Stomach (tissue), 9 donors: ENCODE data around the gene PFKP. TPM values are rescaled to one million over a fixed set of nuclear protein-coding genes. Genes with fewer than 3 reads are reported as not detected.

ENCODE experiments used
- DNase-seq, 2 donors: peaks; one replicate each; pipeline versions ENCODE4 v3.0.0 to v3.0.0-alpha.2; 2013 to 2019
- H3K27ac ChIP-seq, 5 donors: fragments of 200-600 bp in 4 of 5; sonication (generic) in 4 of 5; one replicate each; pipeline ENCODE4 v1.5.1; 2013 to 2019; ENCODE audit warnings: mild to moderate bottlenecking in 1 of 5, moderate library complexity in 1 of 5
- H3K27me3 ChIP-seq, 3 donors: fragments of 200-600 bp; sonication (generic); one replicate each; pipeline ENCODE4 v1.5.1; 2017 to 2019; ENCODE audit warnings: mixed run types in 1 of 3
- H3K36me3 ChIP-seq, 4 donors: fragments of 200-600 bp; sonication (generic); 1 replicate in 3 of 4; 2 replicates in 1 of 4; pipeline ENCODE4 v1.5.1; 2016 to 2019
- H3K4me1 ChIP-seq, 4 donors: fragments of 200-600 bp; sonication (generic); one replicate each; pipeline ENCODE4 v1.5.1; 2016 to 2019
- H3K4me3 ChIP-seq, 4 donors: fragments of 200-600 bp; sonication (generic) in 3 of 4; one replicate each; pipeline ENCODE4 v1.5.1; 2016 to 2019; ENCODE audit warnings: mild to moderate bottlenecking in 1 of 4
- H3K9me3 ChIP-seq, 4 donors: fragments of 200-600 bp; sonication (generic); one replicate each; pipeline ENCODE4 v1.5.1; 2016 to 2019
- EP300 ChIP-seq: sonication (generic); formaldehyde crosslinking; IDR thresholded peaks from one replicate; pipeline ENCODE4 v1.6.1; 2017; ENCODE audit warnings: antibody characterized with exemption
- POLR2A ChIP-seq, 4 donors: fragments of 450-650 bp; IDR thresholded peaks; one replicate each; pipeline ENCODE4 v1.6.1; 2016; ENCODE audit warnings: antibody characterized with exemption in 4 of 4, control low read depth in 2 of 4, mild to moderate bottlenecking in 1 of 4, moderate library complexity in 1 of 4
- POLR2AphosphoS5 ChIP-seq, 3 donors: sonication (generic); formaldehyde crosslinking; IDR thresholded peaks; one replicate each; pipeline ENCODE4 v1.6.1; 2016; ENCODE audit warnings: antibody characterized with exemption in 3 of 3
- WGBS, 5 donors: extraction: QIAGEN DNeasy Blood & Tissue Kit in 3 of 5; methylation state at CpG; one replicate each; pipeline versions ENCODE4 v1.1.5 to v1.1.7; 2013 to 2018; 5-methylcytosine and 5-hydroxymethylcytosine counted together
- intact Hi-C: fragments of 100-400 bp; cut with DNase I; formaldehyde crosslinking; loops from one replicate; pipeline ENCODE4 v1.15.1; 2023; ENCODE audit warnings: low total_unique reads
- polyA plus RNA-seq, 3 donors: library from polyadenylated mRNA; stranded (reverse); fragments of 200-250 nt; gene quantifications; one replicate each; pipeline ENCODE4 v1.2.3, GENCODE V29; 2013
- total RNA-seq, 5 donors: library from RNA; depleted of rRNA; stranded (reverse); fragments of >200 nt; gene quantifications; one replicate each; pipeline versions ENCODE4 v1.1.0 to v1.2.3, GENCODE V29; 2014 to 2016
- TF ChIP-seq, protein P1 (sequence below), 7 experiments: fragments of 450-650 bp in 4 of 7; fragments of 200-600 bp in 3 of 7; sonication (generic) in 3 of 7; IDR thresholded peaks; one replicate each; pipeline ENCODE4 v1.5.1; 2016 to 2019; ENCODE audit warnings: antibody characterized with exemption in 7 of 7, control low read depth in 2 of 7, mild to moderate bottlenecking in 1 of 7
- donor health status: healthy with polysubstance abuse.
- donor health status: Bipolar disorder and iron deficiency.
- donor health status: healthy.

The PFKP gene
- total and polyA plus RNA-seq, 8 donors = 11.2 to 155 (median 29.4) TPM

DNA sequence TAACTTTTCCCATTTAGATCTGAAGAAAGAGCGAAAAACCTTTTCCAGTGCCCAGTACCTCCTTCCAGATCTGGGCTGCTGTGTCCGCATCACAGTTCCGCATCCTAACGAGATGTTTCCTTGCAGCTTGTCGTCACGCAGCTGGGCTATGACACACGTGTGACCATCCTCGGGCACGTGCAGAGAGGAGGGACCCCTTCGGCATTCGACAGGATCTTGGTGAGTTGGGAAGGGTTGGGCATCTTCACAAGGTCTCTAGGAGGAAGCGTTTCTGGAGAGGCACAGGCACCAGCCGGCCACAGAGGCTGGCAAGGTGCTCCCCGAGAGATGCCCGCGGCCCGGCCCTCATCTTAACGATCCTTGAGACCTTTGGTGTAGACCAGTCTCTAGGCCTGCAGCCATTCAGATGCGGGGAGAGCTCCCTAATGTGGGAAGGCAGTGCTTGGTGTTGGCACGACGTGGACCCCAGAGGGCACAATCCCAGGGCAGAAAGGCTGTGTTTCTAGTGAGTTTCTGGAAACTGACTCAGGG lies 41.3 kb downstream of the PFKP start:
- intact Hi-C loops = no loop called here
- Histone ChIP-seq H3K4me3 (no peak overlapping the region), H3K27ac (peak overlapping the region in 1 of 5 donors; percentile 82), H3K36me3 (peaks cover 24 to 85% (median 75%) of the 10 kb centered on the region in 4 donors), H3K9me3 (no peaks in the 10 kb centered on the region), H3K27me3 (no peaks in the 10 kb centered on the region), H3K4me1 (peaks cover 0 to 6% (median under 1%) of the 10 kb centered on the region in 4 donors)
- TF ChIP-seq EP300 (no peak), POLR2AphosphoS5 (IDR thresholded peaks at IDR 0.05) (no peak), POLR2A (IDR thresholded peaks at IDR 0.05) (no peak)
- TF ChIP-seq, protein P1, sequence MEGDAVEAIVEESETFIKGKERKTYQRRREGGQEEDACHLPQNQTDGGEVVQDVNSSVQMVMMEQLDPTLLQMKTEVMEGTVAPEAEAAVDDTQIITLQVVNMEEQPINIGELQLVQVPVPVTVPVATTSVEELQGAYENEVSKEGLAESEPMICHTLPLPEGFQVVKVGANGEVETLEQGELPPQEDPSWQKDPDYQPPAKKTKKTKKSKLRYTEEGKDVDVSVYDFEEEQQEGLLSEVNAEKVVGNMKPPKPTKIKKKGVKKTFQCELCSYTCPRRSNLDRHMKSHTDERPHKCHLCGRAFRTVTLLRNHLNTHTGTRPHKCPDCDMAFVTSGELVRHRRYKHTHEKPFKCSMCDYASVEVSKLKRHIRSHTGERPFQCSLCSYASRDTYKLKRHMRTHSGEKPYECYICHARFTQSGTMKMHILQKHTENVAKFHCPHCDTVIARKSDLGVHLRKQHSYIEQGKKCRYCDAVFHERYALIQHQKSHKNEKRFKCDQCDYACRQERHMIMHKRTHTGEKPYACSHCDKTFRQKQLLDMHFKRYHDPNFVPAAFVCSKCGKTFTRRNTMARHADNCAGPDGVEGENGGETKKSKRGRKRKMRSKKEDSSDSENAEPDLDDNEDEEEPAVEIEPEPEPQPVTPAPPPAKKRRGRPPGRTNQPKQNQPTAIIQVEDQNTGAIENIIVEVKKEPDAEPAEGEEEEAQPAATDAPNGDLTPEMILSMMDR (IDR thresholded peaks at IDR 0.05) = no peak
- no peak for DNase-seq
- 87 to 97% (median 95%) methylated on average over 21 of the region's 21 CpGs for WGBS, 5 donors

DNA sequence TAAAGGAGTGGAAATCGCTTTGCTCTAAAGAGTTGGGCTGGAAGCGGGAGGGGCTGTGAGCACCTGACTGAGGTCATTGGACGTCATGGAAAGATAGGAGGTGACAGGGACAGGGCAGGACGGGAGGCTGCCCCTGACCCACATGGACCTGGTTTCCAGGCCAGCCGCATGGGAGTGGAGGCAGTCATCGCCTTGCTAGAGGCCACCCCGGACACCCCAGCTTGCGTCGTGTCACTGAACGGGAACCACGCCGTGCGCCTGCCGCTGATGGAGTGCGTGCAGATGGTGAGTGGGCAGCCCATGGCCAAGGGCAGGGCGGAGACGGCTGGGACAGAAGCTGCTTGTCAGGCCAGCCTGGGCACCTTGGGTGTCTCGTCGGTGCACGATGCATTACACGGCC lies 41.8 kb downstream of the PFKP start:
- H3K36me3 ChIP-seq = peaks cover 24 to 84% (median 74%) of the 10 kb centered on the region in 4 donors
- TF ChIP-seq, protein P1 (IDR thresholded peaks at IDR 0.05) = no peak
- TF ChIP-seq POLR2A (IDR thresholded peaks at IDR 0.05) = no peak
- intact Hi-C loops = no loop called here

DNA sequence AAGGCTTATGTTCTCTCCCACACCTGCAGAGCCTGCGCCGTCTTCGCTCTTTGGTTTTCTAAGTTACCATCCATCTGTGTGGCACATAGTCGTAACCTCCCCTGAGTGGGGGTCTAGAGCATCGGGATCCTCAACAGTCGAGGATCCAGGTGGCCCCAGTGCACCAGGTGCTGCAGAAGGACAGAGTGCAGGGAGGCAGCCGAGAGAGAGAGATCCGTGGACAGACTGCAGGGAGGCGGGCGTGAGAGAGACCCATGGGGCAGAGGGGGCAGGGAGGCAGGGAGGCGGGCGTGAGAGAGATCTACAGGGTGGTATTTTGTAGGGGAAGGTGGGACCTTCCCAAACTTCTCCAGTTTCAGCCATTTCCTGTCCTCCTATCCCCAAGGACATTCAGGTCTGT lies 42.3 kb downstream of the PFKP start:
- H3K27ac ChIP-seq = no peak overlapping the region
- H3K9me3 ChIP-seq = no peaks in the 10 kb centered on the region
- WGBS, 5 donors = 90 to 95% (median 91%) methylated on average over 12 of the region's 12 CpGs
- H3K4me3 ChIP-seq = no peak overlapping the region
- H3K4me1 ChIP-seq = peaks cover 0 to 6% (median 0%) of the 10 kb centered on the region in 4 donors
- DNase-seq = no peak
- intact Hi-C loops = no loop called here
- no peaks in the 10 kb centered on the region for H3K27me3 ChIP-seq
- peaks cover 24 to 84% (median 72%) of the 10 kb centered on the region in 4 donors for H3K36me3 ChIP-seq
- TF ChIP-seq EP300 (no peak), POLR2A (IDR thresholded peaks at IDR 0.05) (no peak), POLR2AphosphoS5 (IDR thresholded peaks at IDR 0.05) (no peak)
- TF ChIP-seq, protein P1 (IDR thresholded peaks at IDR 0.05) = no peak

More for the DNA sequence above, 41.8 kb downstream of the PFKP start:
- Histone ChIP-seq H3K4me1 (peaks cover 0 to 6% (median 0%) of the 10 kb centered on the region in 4 donors), H3K9me3 (no peaks in the 10 kb centered on the region), H3K4me3 (no peak overlapping the region), H3K27ac (peak overlapping the region in 1 of 5 donors; percentile 82), H3K27me3 (no peaks in the 10 kb centered on the region)
- 95 to 97% (median 96%) methylated on average over 19 to 21 of the region's 21 CpGs for WGBS, 5 donors
- DNase-seq = no peak

DNA sequence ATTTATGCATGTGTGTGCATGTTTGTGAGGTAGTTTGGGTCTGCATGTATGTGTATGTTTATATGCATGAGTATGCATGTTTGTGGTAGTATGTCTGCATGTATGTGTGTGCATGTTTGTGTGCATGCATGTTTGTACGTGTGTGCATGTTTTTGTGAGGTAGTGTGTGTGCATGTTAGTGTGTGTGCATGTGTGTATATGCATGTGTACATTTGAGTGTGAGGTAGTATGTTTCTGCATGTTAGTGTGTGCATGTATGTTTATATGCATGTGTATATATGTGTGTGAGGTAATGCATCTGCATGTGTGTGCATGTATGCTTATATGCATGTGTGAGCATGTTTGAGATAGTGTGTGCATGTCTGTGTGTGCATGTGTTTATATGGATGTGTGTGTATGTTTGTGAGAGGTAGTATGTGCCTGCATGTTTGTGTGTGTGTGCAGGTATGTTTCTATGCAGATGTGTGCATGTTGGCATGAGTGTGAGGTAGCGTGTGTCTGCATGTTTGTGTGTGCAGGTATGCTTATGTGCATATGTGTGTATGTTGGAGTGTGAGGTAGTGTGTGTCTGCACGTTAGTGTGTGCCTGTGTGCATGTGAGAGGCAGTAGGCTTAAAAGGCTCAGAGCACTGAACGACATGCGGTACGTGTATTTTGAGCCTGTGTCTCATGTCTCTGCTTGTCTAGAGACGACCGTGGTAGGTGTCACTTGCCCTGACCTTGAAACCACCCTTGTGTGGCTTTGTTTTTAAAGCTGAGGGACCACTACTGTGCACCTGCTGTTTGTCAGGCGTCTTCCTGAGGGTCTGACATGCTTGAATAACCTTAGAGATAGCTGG lies 43.7 kb downstream of the PFKP start:
- no peak overlapping the region for H3K27ac ChIP-seq
- peaks cover 12 to 80% (median 67%) of the 10 kb centered on the region in 4 donors for H3K36me3 ChIP-seq
- no peak for DNase-seq
- no peaks in the 10 kb centered on the region for H3K9me3 ChIP-seq
- no peak overlapping the region for H3K4me3 ChIP-seq
- TF ChIP-seq, protein P1 (IDR thresholded peaks at IDR 0.05) = no peak
- TF ChIP-seq POLR2AphosphoS5 (IDR thresholded peaks at IDR 0.05) (no peak), EP300 (no peak), POLR2A (IDR thresholded peaks at IDR 0.05) (no peak)
- no peaks in the 10 kb centered on the region for H3K27me3 ChIP-seq
- intact Hi-C loops = no loop called here
- 77 to 94% (median 88%) methylated on average over 9 of the region's 9 CpGs for WGBS, 5 donors
- peaks cover 0 to 6% (median 0%) of the 10 kb centered on the region in 4 donors for H3K4me1 ChIP-seq
